Measurements from ENCODE around the gene CNEP1R1. TPM values are rescaled to one million over a fixed set of nuclear protein-coding genes. Genes with fewer than 3 reads are reported as not detected.

CNEP1R1 gene
- total and polyA plus RNA-seq, 9 of the 15 experiments (the other 6 are each of a cell fraction or from before 2014, with no cell fraction given): 7.6 to 20.1 (median 10.6) TPM

DNA sequence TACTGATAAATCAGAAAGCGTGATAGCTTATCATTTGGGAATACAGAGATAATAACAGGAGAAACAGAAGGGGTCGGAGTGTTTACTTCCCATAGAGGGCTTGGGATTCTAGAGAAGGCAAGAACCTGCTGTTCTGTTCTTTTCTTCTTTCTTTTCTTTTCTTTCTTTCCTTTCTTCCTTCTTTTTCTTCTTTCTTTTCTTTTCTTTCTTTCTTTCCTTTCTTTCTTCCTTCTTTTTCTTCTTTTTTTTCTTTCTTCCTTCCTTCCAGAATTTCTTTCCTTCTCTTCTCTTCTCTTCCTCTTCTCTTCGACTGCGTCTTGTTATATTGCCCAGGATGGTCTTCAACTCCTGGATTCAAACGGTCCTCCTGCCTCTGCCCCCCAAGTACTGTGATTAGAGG is 18.3 kb downstream of the CNEP1R1 start:
- POLR2A ChIA-PET: no interaction called here
- TF ChIP-seq, protein P1, sequence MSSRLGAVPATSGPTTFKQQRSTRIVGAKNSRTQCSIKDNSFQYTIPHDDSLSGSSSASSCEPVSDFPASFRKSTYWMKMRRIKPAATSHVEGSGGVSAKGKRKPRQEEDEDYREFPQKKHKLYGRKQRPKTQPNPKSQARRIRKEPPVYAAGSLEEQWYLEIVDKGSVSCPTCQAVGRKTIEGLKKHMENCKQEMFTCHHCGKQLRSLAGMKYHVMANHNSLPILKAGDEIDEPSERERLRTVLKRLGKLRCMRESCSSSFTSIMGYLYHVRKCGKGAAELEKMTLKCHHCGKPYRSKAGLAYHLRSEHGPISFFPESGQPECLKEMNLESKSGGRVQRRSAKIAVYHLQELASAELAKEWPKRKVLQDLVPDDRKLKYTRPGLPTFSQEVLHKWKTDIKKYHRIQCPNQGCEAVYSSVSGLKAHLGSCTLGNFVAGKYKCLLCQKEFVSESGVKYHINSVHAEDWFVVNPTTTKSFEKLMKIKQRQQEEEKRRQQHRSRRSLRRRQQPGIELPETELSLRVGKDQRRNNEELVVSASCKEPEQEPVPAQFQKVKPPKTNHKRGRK (tag; IDR thresholded peaks at IDR 0.05): peak; percentile 93
- no peak for TF ChIP-seq ZNF239 (CRISPR knock-in tag; IDR thresholded peaks at IDR 0.05)

DNA sequence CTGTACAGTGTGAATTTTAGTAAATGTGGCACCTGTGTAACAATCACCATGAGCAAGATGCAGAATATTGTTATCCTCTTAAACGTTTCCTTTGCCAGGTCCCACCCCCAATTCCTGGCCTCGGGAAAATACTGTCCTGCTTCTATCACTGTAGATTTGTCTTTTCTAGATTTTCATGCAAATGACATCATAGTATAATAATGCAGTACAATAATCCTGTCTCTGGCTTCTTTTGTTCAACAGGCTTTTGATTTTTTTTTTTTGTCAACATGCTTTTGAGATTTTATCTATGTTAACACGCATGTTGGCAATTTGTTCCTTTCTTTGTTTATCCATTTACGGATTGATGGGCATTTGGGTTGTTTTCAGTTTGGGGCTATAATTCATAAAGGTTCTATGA is 20.4 kb downstream of the CNEP1R1 start:
- H3K4me2 ChIP-seq (ENCODE audit: insufficient read depth, low read length): no peak overlapping the region
- peaks cover 19 to 21% of the 10 kb centered on the region in 2 experiments for H3K27me3 ChIP-seq (ENCODE audit: control insufficient read depth in 2 of 2, insufficient read depth in 2 of 2, low read length in 2 of 2)
- in situ Hi-C loops (cut with MboI): no loop called here
- intact Hi-C loops (cut with micrococcal nuclease): no loop called here
- no peaks in the 10 kb centered on the region for H3K9me3 ChIP-seq (replicated peaks; ENCODE audit: control insufficient read depth, insufficient read depth, low read depth, low read length)
- ChIA-PET POLR2A (no interaction called here), CTCF (ENCODE audit: low intra/inter-chr PET ratio) (no interaction called here)
- no peak overlapping the region for H3K4me3 ChIP-seq
- no peak overlapping the region for H3K27ac ChIP-seq (ENCODE audit: extremely low read depth, low read depth, low read length)
- ATAC-seq: no peak
- H3K36me3 ChIP-seq (ENCODE audit: control insufficient read depth, insufficient read depth, low read length): no peaks in the 10 kb centered on the region
- H3K4me1 ChIP-seq (replicated peaks in 1 of 2; ENCODE audit: control insufficient read depth in 2 of 2, insufficient read depth in 2 of 2, low read length in 2 of 2): no peaks in the 10 kb centered on the region
- no peak for DNase-seq (ENCODE audit: extremely low read depth in 1 of 4, low spot score in 3 of 4)
- no peak overlapping the region for H2AFZ ChIP-seq (ENCODE audit: low read depth, low read length)
- no peaks in the 10 kb centered on the region for H4K20me1 ChIP-seq (replicated peaks; ENCODE audit: control insufficient read depth, insufficient read depth, low read length)
- H3K9me1 ChIP-seq (ENCODE audit: control insufficient read depth, insufficient read depth, low read length): no peaks in the 10 kb centered on the region
- no peak overlapping the region for H3K9ac ChIP-seq (ENCODE audit: insufficient read depth in 1 of 2, low read depth in 2 of 2, low read length in 2 of 2)
- no peaks in the 10 kb centered on the region for H3K79me2 ChIP-seq (ENCODE audit: control insufficient read depth, insufficient read depth, low read length)
- no TSS peak for BruUV-seq (replicated peaks)
- FAIRE-seq: no peak
- 4% methylated on average over 4 of the region's 4 CpGs for WGBS (ENCODE audit: insufficient coverage, low coverage, missing lambda C conversion rate)
- TF ChIP-seq, protein P2, sequence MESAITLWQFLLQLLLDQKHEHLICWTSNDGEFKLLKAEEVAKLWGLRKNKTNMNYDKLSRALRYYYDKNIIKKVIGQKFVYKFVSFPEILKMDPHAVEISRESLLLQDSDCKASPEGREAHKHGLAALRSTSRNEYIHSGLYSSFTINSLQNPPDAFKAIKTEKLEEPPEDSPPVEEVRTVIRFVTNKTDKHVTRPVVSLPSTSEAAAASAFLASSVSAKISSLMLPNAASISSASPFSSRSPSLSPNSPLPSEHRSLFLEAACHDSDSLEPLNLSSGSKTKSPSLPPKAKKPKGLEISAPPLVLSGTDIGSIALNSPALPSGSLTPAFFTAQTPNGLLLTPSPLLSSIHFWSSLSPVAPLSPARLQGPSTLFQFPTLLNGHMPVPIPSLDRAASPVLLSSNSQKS (CRISPR knock-in tag; IDR thresholded peaks at IDR 0.05): no peak
- TF ChIP-seq ASH1L (IDR thresholded peaks at IDR 0.05; ENCODE audit: borderline replicate concordance, low read depth, partially characterized antibody): no peak
- no peak for TF ChIP-seq ZNF778 (CRISPR knock-in tag; IDR thresholded peaks at IDR 0.05)
- no peak for TF ChIP-seq GATAD2A (IDR thresholded peaks at IDR 0.05)
- TF ChIP-seq, protein P3, sequence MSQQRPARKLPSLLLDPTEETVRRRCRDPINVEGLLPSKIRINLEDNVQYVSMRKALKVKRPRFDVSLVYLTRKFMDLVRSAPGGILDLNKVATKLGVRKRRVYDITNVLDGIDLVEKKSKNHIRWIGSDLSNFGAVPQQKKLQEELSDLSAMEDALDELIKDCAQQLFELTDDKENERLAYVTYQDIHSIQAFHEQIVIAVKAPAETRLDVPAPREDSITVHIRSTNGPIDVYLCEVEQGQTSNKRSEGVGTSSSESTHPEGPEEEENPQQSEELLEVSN (IDR thresholded peaks at IDR 0.05; ENCODE audit: borderline replicate concordance in 1 of 2, extremely low read depth in 1 of 2, insufficient read depth in 1 of 2, insufficient read length in 1 of 2, low read depth in 1 of 2, low read length in 1 of 2, poor library complexity in 1 of 2, severe bottlenecking in 1 of 2): no peak
- TF ChIP-seq ZNF253 (CRISPR knock-in tag; conservative IDR thresholded peaks at IDR 0.05): no peak
- no peak for TF ChIP-seq ZNF232 (CRISPR knock-in tag; IDR thresholded peaks at IDR 0.05)
- no peak for TF ChIP-seq NR1H2 (CRISPR knock-in tag; IDR thresholded peaks at IDR 0.05)
- TF ChIP-seq, protein P4, sequence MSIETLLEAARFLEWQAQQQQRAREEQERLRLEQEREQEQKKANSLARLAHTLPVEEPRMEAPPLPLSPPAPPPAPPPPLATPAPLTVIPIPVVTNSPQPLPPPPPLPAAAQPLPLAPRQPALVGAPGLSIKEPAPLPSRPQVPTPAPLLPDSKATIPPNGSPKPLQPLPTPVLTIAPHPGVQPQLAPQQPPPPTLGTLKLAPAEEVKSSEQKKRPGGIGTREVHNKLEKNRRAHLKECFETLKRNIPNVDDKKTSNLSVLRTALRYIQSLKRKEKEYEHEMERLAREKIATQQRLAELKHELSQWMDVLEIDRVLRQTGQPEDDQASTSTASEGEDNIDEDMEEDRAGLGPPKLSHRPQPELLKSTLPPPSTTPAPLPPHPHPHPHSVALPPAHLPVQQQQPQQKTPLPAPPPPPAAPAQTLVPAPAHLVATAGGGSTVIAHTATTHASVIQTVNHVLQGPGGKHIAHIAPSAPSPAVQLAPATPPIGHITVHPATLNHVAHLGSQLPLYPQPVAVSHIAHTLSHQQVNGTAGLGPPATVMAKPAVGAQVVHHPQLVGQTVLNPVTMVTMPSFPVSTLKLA (conservative IDR thresholded peaks at IDR 0.05): no peak

More for the DNA sequence above, 18.3 kb downstream of the CNEP1R1 start:
- H3K79me2 ChIP-seq (ENCODE audit: control insufficient read depth, insufficient read depth, low read length): no peaks in the 10 kb centered on the region
- BruUV-seq (replicated peaks): no TSS peak
- H3K4me1 ChIP-seq (replicated peaks in 1 of 2; ENCODE audit: control insufficient read depth in 2 of 2, insufficient read depth in 2 of 2, low read length in 2 of 2): peaks cover 0 to 4% of the 10 kb centered on the region in 2 experiments; a peak in 3 of 5 replicates
- DNase-seq (ENCODE audit: extremely low read depth in 1 of 4, low spot score in 3 of 4) (no peak), ATAC-seq (no peak), FAIRE-seq (no peak)
- in situ Hi-C loops (cut with MboI): no loop called here
- H3K9ac ChIP-seq (ENCODE audit: insufficient read depth in 1 of 2, low read depth in 2 of 2, low read length in 2 of 2): no peak overlapping the region
- no peaks in the 10 kb centered on the region for H3K9me3 ChIP-seq (replicated peaks; ENCODE audit: control insufficient read depth, insufficient read depth, low read depth, low read length)
- no peak overlapping the region for H2AFZ ChIP-seq (ENCODE audit: low read depth, low read length)
- H4K20me1 ChIP-seq (replicated peaks; ENCODE audit: control insufficient read depth, insufficient read depth, low read length): no peaks in the 10 kb centered on the region
- peaks cover 19 to 21% of the 10 kb centered on the region in 2 experiments; a peak in 4 of 5 replicates for H3K27me3 ChIP-seq (ENCODE audit: control insufficient read depth in 2 of 2, insufficient read depth in 2 of 2, low read length in 2 of 2)
- H3K27ac ChIP-seq (ENCODE audit: extremely low read depth, low read depth, low read length): no peak overlapping the region
- intact Hi-C loops (cut with micrococcal nuclease): no loop called here
- H3K4me3 ChIP-seq: no peak overlapping the region
- no peaks in the 10 kb centered on the region for H3K9me1 ChIP-seq (ENCODE audit: control insufficient read depth, insufficient read depth, low read length)
- CTCF ChIA-PET (ENCODE audit: low intra/inter-chr PET ratio): no interaction called here
- no peaks in the 10 kb centered on the region for H3K36me3 ChIP-seq (ENCODE audit: control insufficient read depth, insufficient read depth, low read length)
- no peak overlapping the region for H3K4me2 ChIP-seq (ENCODE audit: insufficient read depth, low read length)
- WGBS (ENCODE audit: insufficient coverage, low coverage, missing lambda C conversion rate): 20% methylated on average over 4 of the region's 5 CpGs
